ENCODE results near the gene RPS6KB2.

DNA sequence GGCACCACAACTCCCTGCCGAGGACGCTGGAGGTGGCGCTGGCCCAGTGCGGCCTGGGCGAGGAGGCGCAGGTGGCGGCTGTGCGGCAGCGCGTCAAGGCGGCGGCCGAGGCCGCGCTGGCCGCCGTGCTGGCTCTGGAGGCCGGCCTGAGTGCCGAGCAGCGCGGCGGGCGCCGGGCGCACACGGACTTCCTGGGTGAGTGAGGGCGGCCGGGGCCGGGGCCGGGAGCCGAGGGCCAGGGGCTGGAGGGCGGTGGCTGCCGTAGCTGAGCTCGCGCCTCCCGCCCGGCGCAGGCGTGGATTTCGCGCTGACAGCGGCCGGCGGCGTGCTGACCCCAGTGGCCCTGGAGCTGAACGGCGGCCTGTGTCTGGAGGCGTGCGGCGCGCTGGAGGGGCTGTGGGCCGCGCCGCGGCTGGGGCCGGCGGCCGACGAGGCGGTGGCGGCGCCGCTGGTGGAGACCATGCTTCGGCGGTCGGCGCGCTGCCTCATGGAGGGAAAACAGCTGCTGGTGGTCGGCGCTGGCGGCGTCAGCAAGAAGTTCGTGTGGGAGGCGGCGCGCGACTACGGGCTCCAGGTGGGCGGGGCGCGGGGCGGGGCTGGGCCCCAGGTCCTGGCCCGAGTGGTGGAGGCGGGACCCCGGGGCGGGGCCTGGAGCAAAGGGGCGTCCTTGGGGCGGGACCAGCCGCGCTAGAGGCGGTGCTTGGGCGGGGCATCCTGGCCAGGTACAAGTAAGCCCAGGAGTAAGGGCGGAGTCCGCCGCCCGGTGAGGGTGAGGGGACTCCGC is 7.5 kb upstream of the RPS6KB2 start:
- TF ChIP-seq, protein P1, sequence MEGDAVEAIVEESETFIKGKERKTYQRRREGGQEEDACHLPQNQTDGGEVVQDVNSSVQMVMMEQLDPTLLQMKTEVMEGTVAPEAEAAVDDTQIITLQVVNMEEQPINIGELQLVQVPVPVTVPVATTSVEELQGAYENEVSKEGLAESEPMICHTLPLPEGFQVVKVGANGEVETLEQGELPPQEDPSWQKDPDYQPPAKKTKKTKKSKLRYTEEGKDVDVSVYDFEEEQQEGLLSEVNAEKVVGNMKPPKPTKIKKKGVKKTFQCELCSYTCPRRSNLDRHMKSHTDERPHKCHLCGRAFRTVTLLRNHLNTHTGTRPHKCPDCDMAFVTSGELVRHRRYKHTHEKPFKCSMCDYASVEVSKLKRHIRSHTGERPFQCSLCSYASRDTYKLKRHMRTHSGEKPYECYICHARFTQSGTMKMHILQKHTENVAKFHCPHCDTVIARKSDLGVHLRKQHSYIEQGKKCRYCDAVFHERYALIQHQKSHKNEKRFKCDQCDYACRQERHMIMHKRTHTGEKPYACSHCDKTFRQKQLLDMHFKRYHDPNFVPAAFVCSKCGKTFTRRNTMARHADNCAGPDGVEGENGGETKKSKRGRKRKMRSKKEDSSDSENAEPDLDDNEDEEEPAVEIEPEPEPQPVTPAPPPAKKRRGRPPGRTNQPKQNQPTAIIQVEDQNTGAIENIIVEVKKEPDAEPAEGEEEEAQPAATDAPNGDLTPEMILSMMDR (IDR thresholded peaks at IDR 0.05; ENCODE audit: low read length), result no peak
- no peak for TF ChIP-seq EZH2 (optimal IDR thresholded peaks at IDR 0.05; ENCODE audit: low read depth, low read length)
- TF ChIP-seq EZH2phosphoT487 (IDR thresholded peaks at IDR 0.05; ENCODE audit: low read length), result no peak
